ENCODE data around the gene BRME1. TPM values are rescaled to one million over a fixed set of nuclear protein-coding genes. Genes with fewer than 3 reads are reported as not detected.

BRME1 gene
- total and polyA plus RNA-seq, 2 of the 13 experiments (the other 11 are each of a cell fraction or from before 2014, with no cell fraction given) = 0.74 to 1.5 TPM

GRCh38 chr19:13899393-13899792 is 6.5 kb downstream of the BRME1 start (continued):
- TF ChIP-seq FOXK1 (CRISPR knock-in tag; IDR thresholded peaks at IDR 0.05; ENCODE audit: borderline replicate concordance, low read depth) (no peak), E2F1 (CRISPR knock-in tag; IDR thresholded peaks at IDR 0.05) (no peak), MAF1 (CRISPR knock-in tag; IDR thresholded peaks at IDR 0.05; ENCODE audit: borderline replicate concordance) (no peak), TCF12 (IDR thresholded peaks at IDR 0.05) (no peak), TCF12 (CRISPR knock-in tag; IDR thresholded peaks at IDR 0.05) (no peak), ZNF83 (CRISPR knock-in tag; IDR thresholded peaks at IDR 0.05; ENCODE audit: borderline replicate concordance) (no peak), ZNF343 (CRISPR knock-in tag; IDR thresholded peaks at IDR 0.05) (no peak), SIX1 (CRISPR knock-in tag; IDR thresholded peaks at IDR 0.05; ENCODE audit: borderline replicate concordance) (no peak), PHB2 (IDR thresholded peaks at IDR 0.05; ENCODE audit: partially characterized antibody) (no peak), ZNF775 (CRISPR knock-in tag; IDR thresholded peaks at IDR 0.05; ENCODE audit: borderline replicate concordance) (no peak), ARID5B (CRISPR knock-in tag; IDR thresholded peaks at IDR 0.05) (peak; percentile 65), BRF2 (CRISPR knock-in tag; IDR thresholded peaks at IDR 0.05) (no peak), SMAD9 (CRISPR knock-in tag; IDR thresholded peaks at IDR 0.05) (no peak), FOXA3 (CRISPR knock-in tag; IDR thresholded peaks at IDR 0.05) (peak; percentile 30; the same call in 1 of the 2 replicates), ZNF891 (CRISPR knock-in tag; IDR thresholded peaks at IDR 0.05) (no peak), POLR2AphosphoS2 (IDR thresholded peaks at IDR 0.05; ENCODE audit: low read depth, low read length) (no peak), DRAP1 (CRISPR knock-in tag; IDR thresholded peaks at IDR 0.05) (no peak), MED13 (CRISPR knock-in tag; IDR thresholded peaks at IDR 0.05) (no peak), PREB (CRISPR knock-in tag; IDR thresholded peaks at IDR 0.05) (no peak), HDAC1 (CRISPR knock-in tag; IDR thresholded peaks at IDR 0.05) (no peak), IRF2 (CRISPR knock-in tag; IDR thresholded peaks at IDR 0.05) (no peak), KDM5B (CRISPR knock-in tag; IDR thresholded peaks at IDR 0.05; ENCODE audit: borderline replicate concordance) (no peak; the same call in 1 of the 2 replicates), EP300 (IDR thresholded peaks at IDR 0.05; ENCODE audit: low read depth in 2 of 2, low read length in 2 of 2) (no peak), EP300 (CRISPR knock-in tag; IDR thresholded peaks at IDR 0.05; ENCODE audit: borderline replicate concordance) (no peak)
